ENCODE results near the gene TBC1D22A.

TBC1D22A gene

DNA sequence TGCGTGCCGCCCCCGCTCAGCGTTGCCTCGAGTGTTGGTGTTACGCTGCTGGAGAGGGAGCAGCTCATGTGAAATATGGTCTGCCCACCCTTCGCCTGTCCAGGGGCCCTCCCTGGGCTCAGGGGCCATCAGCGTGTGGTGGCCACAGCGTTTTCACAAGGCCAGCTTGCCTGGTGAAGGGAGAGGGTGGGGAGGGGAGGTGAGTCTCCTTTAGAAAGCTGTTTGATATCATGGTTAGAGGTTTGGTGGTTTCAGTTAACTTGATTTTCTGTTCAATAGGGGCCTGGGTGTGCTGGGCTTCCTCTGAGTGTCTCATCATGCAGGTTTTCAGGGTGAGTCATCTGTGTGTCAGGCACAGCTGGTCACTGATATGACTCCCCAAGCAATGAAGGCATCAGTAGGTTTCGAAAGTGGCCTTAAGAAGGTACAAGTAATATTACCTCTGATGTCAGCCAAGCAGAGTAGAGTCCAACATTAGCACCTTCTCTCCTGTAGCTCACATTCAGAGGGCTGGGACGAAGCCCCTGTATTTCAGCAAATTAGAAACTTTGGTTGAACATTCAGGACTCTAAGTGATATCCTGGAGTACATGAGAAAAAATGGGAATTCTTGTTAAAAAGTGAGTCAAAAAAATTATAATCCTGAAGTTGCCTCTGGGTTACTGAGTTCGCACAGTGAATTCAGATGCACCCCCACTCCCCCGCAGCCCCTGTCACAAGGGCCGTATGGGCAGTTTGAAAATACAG is 172.5 kb downstream of the TBC1D22A start:
- no peak for DNase-seq (ENCODE audit: low read depth)

DNA sequence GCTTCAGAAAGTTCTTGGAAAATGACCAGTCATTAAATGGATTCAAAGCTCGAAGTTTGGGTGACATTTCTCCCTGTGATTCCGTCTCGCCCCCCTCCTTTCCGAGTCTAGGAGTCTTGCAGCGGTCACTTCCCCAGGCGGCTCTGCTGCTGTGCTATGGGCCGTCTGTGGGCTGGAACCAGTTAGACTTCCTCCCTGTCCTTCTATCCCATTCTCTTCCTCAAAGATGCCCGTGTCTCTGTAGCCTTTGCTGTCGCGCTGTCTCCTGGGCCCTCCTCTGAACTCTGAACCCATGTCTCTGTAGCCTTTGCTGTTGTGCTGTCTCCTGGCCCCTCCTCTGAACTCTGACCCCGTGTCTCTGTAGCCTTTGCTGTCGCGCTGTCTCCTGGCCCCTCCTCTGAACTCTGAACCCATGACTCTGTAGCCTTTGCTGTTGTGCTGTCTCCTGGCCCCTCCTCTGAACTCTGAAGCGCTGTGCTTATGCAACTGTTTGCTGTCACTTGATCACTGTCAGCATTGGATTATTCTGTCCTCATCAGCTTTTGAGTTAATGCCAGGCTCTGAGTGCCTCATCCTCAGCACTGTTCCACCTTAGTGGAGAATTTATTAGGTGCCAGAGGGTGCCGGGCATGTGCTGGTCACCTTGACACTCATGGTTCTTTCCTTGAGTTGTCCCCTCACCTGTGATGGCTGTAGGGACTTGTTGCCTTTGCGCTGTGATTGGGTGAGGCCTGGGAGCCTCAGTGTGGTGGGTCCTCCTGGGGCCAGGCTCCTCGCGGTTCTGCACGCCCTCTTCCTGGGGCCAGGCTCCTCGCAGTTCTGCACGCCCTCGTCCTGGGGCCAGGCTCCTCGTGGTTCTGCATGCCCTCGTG is 173.3 kb downstream of the TBC1D22A start:
- DNase-seq (ENCODE audit: low read depth) = no peak

DNA sequence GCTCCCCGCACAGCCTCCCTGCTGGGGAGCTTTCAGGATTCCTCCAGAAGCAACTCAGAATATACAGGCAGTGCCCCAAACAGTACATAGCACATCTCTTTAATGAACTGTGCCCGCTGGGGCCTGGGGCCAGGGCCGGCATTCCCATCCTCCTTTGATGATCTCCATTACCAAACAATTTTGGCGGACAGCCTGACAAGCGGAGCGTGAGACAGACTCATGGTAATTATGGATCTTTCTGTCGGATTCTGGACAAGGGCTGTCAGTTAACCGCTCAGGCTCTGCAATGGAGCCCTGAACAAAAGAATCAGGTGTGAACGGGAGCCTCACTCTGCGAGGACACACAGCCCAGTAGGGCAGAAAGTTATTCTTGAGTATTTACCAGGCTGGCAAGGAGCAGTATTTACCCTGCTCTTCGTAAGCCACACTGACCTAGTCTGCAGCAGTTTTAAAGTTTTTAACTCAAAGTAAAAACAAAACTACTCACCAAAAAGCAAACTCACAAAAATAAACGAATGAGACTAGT is 174.0 kb downstream of the TBC1D22A start:
- DNase-seq (ENCODE audit: low read depth) = no peak

DNA sequence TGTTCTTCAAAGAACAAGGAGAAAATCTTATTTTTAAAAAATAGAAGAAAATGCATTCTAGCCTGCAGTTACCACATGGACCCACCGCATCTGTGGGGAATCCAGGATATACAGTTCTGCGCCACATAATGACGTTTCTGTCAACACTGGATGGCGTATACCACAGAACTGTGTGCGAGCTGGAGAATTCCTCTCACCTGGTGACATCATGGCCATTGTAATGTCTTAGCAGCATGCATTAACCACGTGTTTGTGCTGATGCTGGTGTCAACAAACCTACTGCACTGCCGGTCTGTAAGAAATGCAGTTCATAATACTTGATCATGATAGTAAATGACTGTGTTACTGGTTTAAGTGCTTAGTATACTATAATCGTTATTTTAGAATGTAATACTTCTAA is 174.7 kb downstream of the TBC1D22A start:
- no peak for DNase-seq (ENCODE audit: low read depth)

DNA sequence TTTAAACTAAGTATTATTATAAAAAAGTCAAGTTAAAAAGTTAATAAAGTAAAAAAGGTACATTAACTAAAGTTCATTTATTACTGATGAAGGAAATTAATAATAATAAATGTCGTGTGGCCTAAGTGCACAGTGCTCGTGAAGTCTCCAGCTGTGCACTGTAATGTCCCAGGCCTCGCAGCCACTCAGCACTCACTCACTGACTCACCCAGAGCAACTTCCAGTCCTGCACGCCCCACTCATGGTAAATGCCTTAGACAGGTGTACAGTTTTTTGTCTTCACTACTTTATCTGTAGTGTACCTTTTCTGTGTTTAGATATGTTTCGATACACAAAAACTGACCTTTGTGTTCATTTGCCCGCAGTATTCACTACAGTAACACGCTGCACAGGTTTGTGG is 175.5 kb downstream of the TBC1D22A start:
- no peak for DNase-seq (ENCODE audit: low read depth)

DNA sequence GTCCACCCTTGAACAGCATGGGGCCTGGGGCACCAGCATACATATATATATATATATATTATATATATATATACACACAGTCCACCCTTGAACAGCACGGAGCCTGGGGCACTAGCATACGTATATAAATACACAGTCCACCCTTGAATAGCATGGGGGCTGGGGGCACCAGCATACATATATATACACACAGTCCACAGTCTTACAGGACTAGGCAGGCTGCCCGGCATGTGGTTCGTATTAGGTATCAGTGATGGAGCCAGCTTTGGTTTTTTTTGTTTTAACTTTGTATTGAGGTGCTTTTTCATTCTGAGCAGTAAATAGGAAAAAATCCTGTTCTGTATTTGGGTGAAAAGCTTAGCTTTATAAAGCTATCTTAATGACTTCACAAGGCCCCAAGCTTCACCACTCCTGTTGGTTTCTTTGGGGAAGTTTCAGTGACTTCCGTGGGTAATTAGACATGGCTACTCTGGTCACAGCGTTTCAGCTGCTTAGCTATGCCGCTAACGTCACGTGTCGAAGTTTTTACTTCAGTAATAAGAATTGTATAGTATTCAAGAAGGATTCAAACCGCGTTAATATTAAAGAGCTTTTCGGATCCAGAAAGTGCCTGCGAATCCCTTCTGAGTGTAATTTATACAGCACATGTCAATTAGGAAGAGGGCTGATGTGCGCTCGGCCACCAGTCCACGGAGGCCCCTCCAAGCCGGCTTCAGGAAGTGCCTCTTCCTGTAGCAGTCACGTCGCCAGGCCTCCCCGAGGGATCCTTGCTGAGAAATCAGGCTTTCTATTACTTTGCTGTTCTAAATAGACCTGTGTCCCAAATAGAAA is 179.7 kb downstream of the TBC1D22A start:
- no peak for DNase-seq (ENCODE audit: low read depth)

DNA sequence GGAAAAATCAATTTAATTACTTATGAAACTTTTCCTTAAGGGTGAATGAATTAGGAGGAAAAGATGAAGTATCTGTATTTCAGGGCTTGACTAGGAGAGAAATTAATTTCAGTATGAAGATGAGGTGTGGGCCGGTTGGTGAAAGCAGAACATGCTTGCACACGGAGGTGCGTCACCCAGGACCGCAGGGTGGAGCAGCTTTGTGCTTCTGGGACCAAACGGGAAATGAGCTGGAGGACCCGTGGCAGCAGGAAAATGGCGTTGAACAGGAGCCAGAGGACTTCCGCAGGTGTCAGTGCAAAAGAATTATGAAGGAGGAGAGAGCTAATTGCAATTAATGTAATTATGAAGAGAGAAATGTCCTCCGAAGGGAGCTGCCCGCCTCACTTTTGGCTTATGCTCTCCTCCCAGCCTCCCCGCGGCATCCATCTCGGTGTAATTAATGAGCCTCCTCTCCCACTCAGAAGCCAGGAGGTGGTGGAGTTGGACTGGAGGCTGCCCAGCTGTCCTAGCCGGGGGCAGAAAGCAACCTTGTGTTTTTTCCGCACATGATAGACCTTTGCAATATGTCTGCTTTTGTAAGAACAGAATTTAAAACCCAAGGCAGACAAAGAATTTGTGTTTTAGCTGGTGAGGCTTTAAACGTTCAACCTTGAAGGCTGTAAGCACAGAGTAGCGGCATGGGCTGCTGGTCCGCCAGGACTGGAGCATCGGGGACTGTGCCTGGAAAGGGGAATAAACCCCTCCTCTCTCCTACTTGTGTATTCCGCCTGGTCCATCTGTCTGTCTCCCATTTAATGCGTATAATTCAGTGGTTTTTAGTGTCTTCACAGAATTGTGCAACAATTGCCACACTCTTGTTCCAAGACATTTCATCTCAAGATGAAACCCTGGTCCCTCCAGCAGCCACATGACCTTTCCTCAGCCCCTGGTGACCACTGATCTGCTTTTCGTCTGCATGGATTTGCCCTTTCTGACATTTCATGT is 180.6 kb downstream of the TBC1D22A start:
- DNase-seq (ENCODE audit: low read depth) = no peak

DNA sequence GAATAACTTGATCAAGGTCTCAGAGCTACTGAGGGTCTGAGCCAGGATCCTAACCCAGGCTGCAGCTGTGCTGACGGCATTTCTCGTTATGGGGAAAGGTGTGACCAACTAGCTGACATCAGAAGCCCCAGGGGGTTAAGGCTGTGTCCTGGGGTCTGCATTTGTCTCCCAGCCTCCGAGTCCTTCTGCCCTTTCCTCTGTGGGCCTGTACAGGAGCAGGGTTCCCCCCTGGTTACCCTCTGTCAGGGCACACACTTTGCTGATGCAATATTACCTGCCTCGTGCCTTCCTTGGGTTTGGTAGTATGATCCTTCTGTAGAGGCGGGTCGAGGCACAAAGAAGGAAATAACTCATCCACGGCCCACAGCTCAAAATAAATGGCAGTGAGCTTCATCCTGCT is 183.0 kb downstream of the TBC1D22A start:
- no peak for DNase-seq (ENCODE audit: low read depth)

DNA sequence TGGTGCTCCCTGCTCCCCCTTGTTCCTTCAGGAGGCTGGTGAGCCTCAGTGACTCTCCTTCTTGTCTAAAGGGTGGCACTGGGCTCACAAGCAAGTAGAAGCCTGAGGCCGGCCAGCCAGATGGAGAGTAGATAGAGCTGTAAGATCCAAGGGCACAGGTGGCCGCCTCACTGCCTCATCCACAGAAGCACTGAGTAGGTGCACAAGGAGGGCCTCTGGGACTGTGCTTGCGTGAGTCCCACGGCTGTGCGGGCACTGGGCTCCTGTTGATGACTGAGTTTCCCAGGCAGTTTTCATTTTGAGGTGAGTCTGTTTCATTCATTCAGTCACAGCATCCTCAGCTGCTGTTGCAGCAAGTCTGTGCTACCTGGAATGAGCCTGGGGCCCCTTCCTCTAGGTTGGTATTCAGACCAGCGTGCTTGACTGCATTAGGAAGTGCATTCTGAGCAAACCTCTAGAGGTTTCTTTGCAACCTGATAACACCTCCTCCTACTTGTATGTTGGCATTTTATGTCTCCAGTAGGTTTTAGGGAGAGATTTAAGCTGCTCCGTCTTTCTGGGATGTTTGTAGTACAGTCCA is 184.0 kb downstream of the TBC1D22A start:
- no peak for DNase-seq (ENCODE audit: low read depth)

DNA sequence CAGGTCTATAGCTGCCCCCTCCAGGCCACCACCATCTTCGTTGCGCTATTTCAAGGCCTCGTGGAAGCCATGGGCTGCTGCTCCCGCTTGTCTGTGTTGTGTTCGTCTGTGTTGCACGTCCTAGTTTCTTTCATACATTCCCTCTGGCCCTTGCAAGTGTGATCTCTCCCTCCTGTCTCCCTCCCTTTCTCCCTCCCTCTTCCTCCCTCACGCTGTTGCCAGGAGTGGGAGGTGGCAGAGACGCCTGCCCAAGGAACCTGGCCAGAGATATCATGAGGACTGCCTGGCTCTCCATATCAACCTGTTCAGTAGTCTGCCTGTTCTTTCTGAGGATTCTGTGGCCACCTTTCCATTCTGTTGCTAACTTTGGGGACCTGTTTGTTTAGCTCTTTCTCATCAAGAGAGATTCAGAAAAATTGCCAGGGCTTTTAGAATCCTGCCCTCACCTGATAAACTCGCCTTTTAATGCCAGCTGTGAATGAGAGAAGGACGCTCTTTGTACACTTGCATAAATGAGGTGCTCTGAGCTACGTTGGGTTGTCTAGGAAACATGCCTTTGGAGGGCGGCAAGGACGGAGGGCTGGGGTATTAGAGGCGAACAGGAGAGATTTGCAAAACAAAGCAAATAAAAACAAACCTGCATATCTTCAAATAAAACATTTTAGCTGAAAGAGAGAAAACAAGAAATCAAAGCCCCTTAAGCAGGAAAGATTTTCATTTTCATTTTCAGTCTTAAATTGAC is 185.2 kb downstream of the TBC1D22A start:
- DNase-seq (ENCODE audit: low read depth) = no peak

DNA sequence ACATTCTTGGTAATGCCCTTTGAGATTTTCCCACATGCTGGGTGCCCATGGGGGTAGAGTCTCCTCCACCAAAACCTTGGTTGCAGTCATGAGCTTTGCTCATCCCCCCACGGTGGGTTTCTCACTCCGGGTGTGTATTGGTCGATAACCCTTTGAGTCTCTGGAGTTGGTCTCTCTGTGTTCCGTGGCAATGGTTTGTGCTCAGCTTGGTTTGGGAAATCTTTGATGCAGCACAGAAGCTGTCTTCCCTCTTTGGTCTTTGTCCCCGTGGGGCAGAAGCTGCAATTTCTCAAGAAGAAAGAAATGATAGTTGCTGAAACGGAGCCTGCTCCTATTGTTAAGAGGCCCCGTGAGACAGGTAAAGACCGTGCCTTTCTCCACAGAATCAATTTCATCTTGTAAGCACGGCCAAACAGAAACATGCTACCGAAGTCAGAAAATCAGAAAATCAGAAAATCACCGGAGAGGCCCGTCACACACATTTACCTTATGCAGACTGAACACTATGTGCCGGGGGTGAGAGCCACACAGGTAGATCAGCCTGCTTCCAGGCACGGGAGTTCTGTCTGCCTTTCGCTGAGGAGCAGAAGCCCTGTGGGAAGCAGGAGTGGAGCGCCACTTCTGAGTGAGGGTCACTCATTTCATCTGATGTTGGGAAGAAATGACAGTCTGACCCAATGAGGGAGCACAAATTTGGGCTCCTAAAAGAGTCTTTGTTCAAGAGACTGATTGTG is 186.1 kb downstream of the TBC1D22A start:
- no peak for DNase-seq (ENCODE audit: low read depth)

DNA sequence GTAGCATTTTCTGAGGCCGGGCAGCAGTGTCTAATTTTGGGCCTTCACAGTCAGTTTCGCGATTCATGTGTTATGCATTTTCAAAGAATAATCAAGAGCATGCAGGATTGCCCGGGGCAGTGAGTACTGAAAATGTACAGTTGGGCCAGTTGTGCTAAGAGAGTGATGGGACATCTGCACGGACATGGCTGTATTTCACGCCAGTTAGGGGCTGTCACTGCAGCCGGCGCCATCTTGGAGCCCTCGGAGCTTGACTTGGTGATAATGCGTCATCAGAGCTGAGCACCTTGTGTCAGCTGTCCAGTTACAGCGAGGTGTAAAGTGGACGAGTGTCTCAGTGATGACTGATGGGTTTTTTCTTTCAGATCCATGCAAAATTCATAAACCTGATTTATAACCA is 188.9 kb downstream of the TBC1D22A start:
- DNase-seq (ENCODE audit: low read depth) = no peak

DNA sequence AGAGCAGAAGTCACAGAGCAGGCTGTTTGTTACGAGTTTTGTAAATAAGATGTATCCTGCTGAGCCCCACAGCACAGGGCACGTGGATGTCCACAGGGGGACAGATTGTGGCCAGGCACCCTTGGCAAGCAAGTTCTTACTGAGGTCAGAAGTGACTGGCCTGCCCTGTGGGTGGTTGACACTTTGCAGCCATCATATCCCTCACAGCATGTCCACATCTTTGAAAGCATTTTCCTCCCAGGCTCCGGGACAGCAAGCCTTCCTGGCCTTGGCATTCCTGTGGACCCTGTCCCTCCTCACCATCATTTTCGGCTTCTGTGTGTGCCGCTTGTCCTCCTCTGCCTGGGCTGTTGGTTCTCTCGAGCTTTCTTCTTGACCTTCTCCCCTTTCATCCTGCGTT is 189.5 kb downstream of the TBC1D22A start:
- DNase-seq (ENCODE audit: low read depth) = no peak

DNA sequence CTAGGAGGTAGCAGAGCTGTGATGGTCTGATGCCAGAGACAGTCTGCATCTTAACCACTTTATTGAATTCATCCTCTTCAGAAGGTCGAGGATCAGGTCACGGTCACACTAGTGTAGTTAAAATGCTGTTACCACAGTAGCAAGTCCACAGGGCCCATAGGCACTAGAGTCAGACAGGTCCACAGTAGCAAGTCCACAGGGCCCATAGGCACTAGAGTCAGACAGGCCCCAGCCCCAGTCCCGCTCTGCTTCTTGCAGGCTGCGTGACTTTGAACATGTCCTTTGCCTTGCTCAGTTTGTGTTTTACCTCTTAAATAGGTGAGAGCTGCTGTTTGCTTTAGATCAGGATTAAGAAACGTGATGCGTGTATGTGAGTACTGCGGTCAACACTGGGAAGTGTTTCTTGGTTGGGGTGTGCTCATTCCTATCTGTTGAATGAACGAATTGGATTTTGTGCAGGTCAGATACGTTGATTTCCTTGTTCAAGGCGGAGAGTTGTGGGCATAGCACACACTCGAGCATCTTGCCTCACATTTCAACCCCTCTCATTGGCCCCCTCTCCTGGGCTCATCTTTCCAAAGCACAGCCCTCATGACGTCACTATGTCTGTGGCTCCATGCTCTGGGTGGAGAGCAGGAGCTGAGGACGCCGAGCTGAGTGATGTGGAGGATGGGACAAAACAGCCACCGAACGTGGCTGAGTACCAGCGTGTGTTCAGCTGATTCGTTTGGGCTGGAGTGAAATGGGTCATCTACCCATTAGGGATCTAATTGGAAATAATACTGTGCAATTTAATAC is 191.7 kb downstream of the TBC1D22A start:
- no peak for DNase-seq (ENCODE audit: low read depth)

DNA sequence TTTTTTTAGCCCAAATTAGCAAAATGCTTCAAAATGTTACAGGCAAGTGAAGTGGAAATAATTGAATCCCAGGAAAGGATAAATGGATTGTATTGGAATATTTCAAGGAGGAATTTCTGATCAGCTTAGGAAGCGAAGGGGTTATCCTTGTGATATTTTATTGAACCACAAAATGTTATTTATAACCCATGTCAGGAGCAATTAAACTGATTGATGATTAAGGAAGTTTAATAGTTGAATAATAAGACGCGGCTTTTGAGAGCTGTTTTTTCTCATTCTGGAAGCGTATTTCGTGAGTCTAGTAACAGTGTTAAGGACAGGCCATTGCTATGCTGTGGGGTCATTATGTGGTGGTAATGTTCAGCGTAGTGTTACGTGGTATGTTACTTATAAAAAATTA is 192.3 kb downstream of the TBC1D22A start:
- no peak for DNase-seq (ENCODE audit: low read depth)

DNA sequence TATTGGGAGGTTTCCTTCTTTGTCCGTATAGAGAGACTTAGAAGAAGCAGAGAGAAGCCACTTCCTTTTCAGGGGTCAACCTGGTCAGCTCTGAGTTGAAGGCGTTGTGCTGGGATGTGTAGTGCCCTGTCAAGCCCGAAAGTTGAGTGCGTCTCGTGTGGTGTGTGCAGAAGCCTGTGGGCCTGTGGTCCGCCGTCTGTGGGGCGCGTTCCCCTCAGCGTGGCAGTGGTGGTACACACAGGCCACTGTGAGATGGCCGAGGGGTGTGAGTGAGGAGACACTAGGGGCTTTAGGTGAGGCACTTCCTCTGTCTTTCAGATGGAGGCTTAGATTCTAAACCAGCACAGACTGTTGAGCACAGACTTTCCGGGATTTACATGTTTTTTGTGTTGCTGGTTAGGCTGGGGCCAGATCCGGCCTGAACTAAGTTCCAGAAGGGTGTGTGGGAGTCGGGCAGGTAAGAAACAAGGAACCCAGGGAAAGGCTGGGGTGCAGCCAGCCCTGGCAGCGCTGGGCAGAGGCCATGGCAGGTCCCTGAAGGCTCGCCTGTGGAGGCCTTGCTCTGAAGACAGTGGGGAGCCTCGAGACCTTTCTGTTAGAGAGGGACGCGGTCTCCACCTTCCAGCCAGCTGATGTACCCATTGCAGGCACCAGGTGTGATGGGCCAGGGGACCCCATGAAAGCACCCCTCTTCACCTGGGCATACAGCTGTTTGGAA is 194.2 kb downstream of the TBC1D22A start:
- DNase-seq (ENCODE audit: low read depth) = no peak

DNA sequence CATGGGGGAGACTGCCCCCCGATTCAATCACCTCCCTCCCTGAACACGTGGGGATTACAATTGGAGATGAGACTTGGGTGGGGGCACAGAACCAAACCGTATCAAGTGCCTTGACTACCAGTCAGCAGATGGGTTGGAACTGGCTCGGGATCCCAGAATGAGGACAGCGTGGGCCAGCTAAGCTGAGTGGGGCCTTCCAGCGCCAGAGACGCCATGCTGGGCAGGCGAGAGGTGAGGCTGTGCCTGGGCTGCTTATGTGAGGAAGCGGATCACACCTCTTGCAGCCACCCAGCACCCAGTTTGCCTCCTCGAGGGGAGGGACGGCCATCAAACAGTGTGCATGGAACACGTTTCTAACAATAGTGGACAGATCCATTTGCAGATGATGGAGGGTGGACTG is 195.1 kb downstream of the TBC1D22A start:
- no peak for DNase-seq (ENCODE audit: low read depth)

DNA sequence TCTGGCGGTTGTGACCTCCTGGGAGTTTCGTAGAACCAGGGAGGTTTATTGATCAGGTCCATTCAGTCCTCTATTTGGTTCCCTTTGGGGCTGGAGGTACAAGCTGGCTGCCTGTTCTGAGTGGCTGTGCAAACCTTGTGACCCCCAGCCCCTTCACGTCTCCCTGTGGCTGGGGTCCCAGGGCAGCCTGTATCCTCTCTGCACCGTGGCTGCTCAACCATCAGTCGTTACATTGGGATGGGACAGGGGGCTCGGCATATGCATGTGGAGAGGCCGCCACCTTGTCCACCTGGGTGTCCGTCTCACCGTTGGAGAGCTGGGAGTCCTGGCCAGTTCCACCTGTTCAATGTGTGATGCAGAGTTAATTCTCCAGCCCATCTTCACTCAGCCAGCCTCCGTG is 195.7 kb downstream of the TBC1D22A start:
- DNase-seq (ENCODE audit: low read depth) = no peak

All from T-helper 22 cell (primary cell).